HCT116 (cell line): ENCODE data around the gene TRNP1. TPM values are rescaled to one million over a fixed set of nuclear protein-coding genes. Genes with fewer than 3 reads are reported as not detected.

Experiments
- ATAC-seq: fragments of 200-7000 bp; cut with Tn5 transposase; 2 replicates; pipeline ENCODE4 v1.9.1; 2020; ENCODE audit warnings: mild to moderate bottlenecking, moderate library complexity
- BruUV-seq: library from RNA; stranded (reverse); fragments of 400-500 nt; replicated peaks from 2 replicates; lab custom pipeline; 2021; lab: Mats Ljungman, UMichigan
- CTCF ChIA-PET: fragments of 300-600 bp; sonication (Branson Sonifier 250); formaldehyde crosslinking; loops from one replicate; lab custom pipeline; 2021; ENCODE audit warnings: antibody characterized with exemption; lab: Charles Lee
- POLR2A ChIA-PET: fragments of 300-600, 350-600 bp; sonication (Branson Sonifier 250); formaldehyde crosslinking; loops from one replicate; lab custom pipeline; 2021; ENCODE audit warnings: antibody characterized with exemption; lab: Charles Lee
- RAD21 ChIA-PET, 2 experiments: fragments of 300-600 bp; sonication (Branson Sonifier 250); formaldehyde crosslinking; loops; one replicate each; lab custom pipeline; 2023; ENCODE audit warnings: low total read pairs in 2 of 2; ENCODE audit not compliant: uncharacterized antibody in 2 of 2, unreplicated experiment in 2 of 2, low non-redundant PET in 1 of 2; lab: Charles Lee
- DNase-seq: peaks from one replicate; pipeline ENCODE4 v3.0.0-alpha.2; 2010; ENCODE audit warnings: low read depth, low spot score
- H2AFZ ChIP-seq: fragments of 200-600 bp; shearing (Covaris generic), sonication (generic); 2 replicates; pipeline ENCODE4 v1.6.1; 2017; ENCODE audit warnings: low read depth, mixed run types, mixed read lengths, antibody characterized with exemption, low read length; ENCODE audit not compliant: poor library complexity, severe bottlenecking
- H3K27ac ChIP-seq: 2 replicates; pipeline ENCODE4 v1.5.1; 2012; ENCODE audit warnings: low read depth, low read length
- H3K27me3 ChIP-seq: fragments of 200-600 bp; sonication (generic); 2 replicates; pipeline ENCODE4 v1.6.1; 2016; ENCODE audit warnings: mixed run types, low read length, mixed read lengths; ENCODE audit not compliant: insufficient read depth
- H3K36me3 ChIP-seq, 2 experiments: fragments of 200-500 bp in 1 of 2; fragments of 200-600 bp in 1 of 2; sonication (Bioruptor generic) in 1 of 2; sonication (generic) in 1 of 2; 2 replicates each; pipeline versions ENCODE4 v1.5.1 to v1.6.1; 2014 to 2016; ENCODE audit warnings: low read length in 2 of 2, inconsistent platforms in 1 of 2, mixed read lengths in 1 of 2, mixed run types in 1 of 2; ENCODE audit not compliant: insufficient read depth in 2 of 2, control insufficient read depth in 1 of 2
- H3K4me1 ChIP-seq, 2 experiments: fragments of 200-600 bp in 1 of 2; sonication (generic) in 1 of 2; 2 replicates each; pipeline versions ENCODE4 v1.5.1 to v1.6.1; 2012 to 2017; ENCODE audit warnings: low read length in 2 of 2, inconsistent platforms in 1 of 2, mild to moderate bottlenecking in 1 of 2, mixed read lengths in 1 of 2, mixed run types in 1 of 2, moderate library complexity in 1 of 2; ENCODE audit not compliant: insufficient read depth in 2 of 2, control insufficient read depth in 1 of 2
- H3K4me2 ChIP-seq: fragments of 200-600 bp; sonication (generic); 2 replicates; pipeline ENCODE4 v1.6.1; 2017; ENCODE audit warnings: mixed run types, low read length, mixed read lengths
- H3K4me3 ChIP-seq, 2 experiments: fragments of 200-600 bp in 1 of 2; sonication (generic) in 1 of 2; replicated peaks in 1 of 2; 2 replicates each; pipeline ENCODE4 v1.5.1; 2011 to 2016; ENCODE audit warnings: low read length in 2 of 2, control low read depth in 1 of 2, low read depth in 1 of 2, mild to moderate bottlenecking in 1 of 2, mixed read lengths in 1 of 2, mixed run types in 1 of 2
- H3K79me2 ChIP-seq: fragments of 200-600 bp; sonication (generic); 2 replicates; pipeline ENCODE4 v1.6.1; 2017; ENCODE audit warnings: mild to moderate bottlenecking, mixed run types, low read length, moderate library complexity, mixed read lengths; ENCODE audit not compliant: insufficient read depth
- H3K9ac ChIP-seq: fragments of 200-600 bp; sonication (generic); 2 replicates; pipeline ENCODE4 v1.6.1; 2016; ENCODE audit warnings: low read length, mixed read lengths
- H3K9me2 ChIP-seq: fragments of 200-600 bp; sonication (generic), shearing (Covaris generic); 2 replicates; pipeline ENCODE4 v1.6.1; 2017; ENCODE audit warnings: mixed run types, mild to moderate bottlenecking, moderate library complexity; ENCODE audit not compliant: insufficient read depth
- H3K9me3 ChIP-seq, 2 experiments: fragments of 200-500 bp in 1 of 2; fragments of 200-600 bp in 1 of 2; sonication (Bioruptor generic) in 1 of 2; sonication (generic) in 1 of 2; 2 replicates each; pipeline ENCODE4 v1.6.1; 2014 to 2017; ENCODE audit warnings: low read length in 2 of 2, mixed read lengths in 2 of 2, inconsistent platforms in 1 of 2, low read depth in 1 of 2, mild to moderate bottlenecking in 1 of 2, mixed run types in 1 of 2, moderate library complexity in 1 of 2; ENCODE audit not compliant: control insufficient read depth in 1 of 2, insufficient read depth in 1 of 2
- H4K20me1 ChIP-seq: fragments of 200-600 bp; sonication (generic), shearing (Covaris generic); 2 replicates; pipeline ENCODE4 v1.6.1; 2017; ENCODE audit warnings: mixed run types, mild to moderate bottlenecking, moderate library complexity; ENCODE audit not compliant: insufficient read depth
- POLR2AphosphoS5 ChIP-seq: IDR thresholded peaks from 2 replicates; pipeline ENCODE4 v1.6.1; 2011; ENCODE audit warnings: mild to moderate bottlenecking, low read depth, low read length, moderate library complexity
- intact Hi-C: fragments of 100-400 bp; cut with micrococcal nuclease; formaldehyde crosslinking; loops from 2 replicates; pipeline ENCODE4 v1.10.0; 2022
- total RNA-seq: library from RNA; stranded (reverse); gene quantifications from one replicate; pipeline ENCODE4 v1.2.1, GENCODE V29; 2021; ENCODE audit not compliant: unreplicated experiment
- TF ChIP-seq, protein P1 (sequence below): IDR thresholded peaks from 2 replicates; pipeline ENCODE4 v1.6.1; 2012; ENCODE audit warnings: low read depth

Gene TRNP1
- total RNA-seq, 1 experiment from 2014 or later, result 76.9 TPM

DNA sequence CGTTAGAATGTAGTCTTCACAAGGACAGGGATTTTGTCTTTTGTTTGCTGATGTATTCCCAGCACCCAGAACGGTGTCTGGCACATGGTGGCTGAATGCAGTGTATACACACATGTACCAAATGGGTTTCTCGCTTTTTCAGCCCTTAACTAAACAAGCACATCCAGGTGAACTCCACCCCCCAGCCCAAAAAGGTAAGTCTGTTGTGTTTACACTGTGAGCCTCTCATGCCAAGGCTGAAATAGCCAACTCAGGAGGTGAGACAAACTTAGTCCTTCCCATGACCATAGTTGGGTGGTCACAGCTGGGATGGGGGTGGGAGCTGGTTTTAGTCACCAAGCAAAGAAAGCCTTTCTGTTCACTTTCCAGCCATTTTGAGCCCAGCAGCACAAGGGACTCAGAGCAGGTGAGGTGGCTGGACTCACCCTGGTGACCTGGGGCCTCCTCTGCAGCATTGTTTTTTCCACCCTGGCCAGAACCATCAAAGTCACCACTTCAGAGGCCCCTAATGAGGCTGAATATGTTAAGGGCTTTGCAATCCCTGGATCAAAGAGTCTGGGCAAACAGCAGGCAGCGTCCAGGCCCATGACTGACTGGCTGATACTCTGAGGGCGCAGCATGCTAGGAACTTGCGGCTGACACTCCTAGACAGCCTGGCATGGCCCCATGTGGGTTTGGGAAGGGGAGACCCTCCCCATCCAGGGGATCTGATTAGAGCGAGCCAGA is 10.4 kb downstream of the TRNP1 start:
- no peak overlapping the region for H2AFZ ChIP-seq
- ChIA-PET RAD21 (no interaction called here), CTCF (interaction anchor here (1.5 kb wide), 1 partner anchor 37 kb away, joined by 4 read pairs; no protein-coding TSS in a partner anchor), POLR2A (interaction anchor here (0.8 to 4.4 kb wide), 4 partner anchors 9 to 36 kb away, joined by 3 to 22 read pairs (median 5); partner anchors contain the start of genes TENT5B and TRNP1)
- ATAC-seq, result no peak
- H3K27ac ChIP-seq, result peak overlapping the region; percentile 1; the same call in 1 of the 2 replicates
- TF ChIP-seq POLR2AphosphoS5, result 0 out of 2 replicates have a peak, but pooled peaks have one; percentile 4
- TF ChIP-seq, protein P1, sequence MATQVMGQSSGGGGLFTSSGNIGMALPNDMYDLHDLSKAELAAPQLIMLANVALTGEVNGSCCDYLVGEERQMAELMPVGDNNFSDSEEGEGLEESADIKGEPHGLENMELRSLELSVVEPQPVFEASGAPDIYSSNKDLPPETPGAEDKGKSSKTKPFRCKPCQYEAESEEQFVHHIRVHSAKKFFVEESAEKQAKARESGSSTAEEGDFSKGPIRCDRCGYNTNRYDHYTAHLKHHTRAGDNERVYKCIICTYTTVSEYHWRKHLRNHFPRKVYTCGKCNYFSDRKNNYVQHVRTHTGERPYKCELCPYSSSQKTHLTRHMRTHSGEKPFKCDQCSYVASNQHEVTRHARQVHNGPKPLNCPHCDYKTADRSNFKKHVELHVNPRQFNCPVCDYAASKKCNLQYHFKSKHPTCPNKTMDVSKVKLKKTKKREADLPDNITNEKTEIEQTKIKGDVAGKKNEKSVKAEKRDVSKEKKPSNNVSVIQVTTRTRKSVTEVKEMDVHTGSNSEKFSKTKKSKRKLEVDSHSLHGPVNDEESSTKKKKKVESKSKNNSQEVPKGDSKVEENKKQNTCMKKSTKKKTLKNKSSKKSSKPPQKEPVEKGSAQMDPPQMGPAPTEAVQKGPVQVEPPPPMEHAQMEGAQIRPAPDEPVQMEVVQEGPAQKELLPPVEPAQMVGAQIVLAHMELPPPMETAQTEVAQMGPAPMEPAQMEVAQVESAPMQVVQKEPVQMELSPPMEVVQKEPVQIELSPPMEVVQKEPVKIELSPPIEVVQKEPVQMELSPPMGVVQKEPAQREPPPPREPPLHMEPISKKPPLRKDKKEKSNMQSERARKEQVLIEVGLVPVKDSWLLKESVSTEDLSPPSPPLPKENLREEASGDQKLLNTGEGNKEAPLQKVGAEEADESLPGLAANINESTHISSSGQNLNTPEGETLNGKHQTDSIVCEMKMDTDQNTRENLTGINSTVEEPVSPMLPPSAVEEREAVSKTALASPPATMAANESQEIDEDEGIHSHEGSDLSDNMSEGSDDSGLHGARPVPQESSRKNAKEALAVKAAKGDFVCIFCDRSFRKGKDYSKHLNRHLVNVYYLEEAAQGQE, result no peak
- intact Hi-C loops, result no loop called here
- no TSS peak for BruUV-seq
- H3K27me3 ChIP-seq, result no peaks in the 10 kb centered on the region
- no peaks in the 10 kb centered on the region for H3K79me2 ChIP-seq
- no peak for DNase-seq
- no peaks in the 10 kb centered on the region for H3K9me3 ChIP-seq
- H3K4me1 ChIP-seq, result peaks cover 71 to 95% of the 10 kb centered on the region in 2 experiments
- H4K20me1 ChIP-seq, result no peaks in the 10 kb centered on the region
- H3K9ac ChIP-seq, result 0 out of 2 replicates have a peak overlapping the region, but pooled peaks have one; percentile 19
- peaks cover 0 to 6% of the 10 kb centered on the region in 2 experiments; a peak in 1 of 4 replicates for H3K36me3 ChIP-seq
- peak overlapping the region; percentile 5; the same call in 1 of the 2 replicates for H3K4me2 ChIP-seq
- no peaks in the 10 kb centered on the region for H3K9me2 ChIP-seq
- no peak overlapping the region for H3K4me3 ChIP-seq
